Endothelial cell of umbilical vein (primary cell): ENCODE results near the gene TOR1B. TPM values are rescaled to one million over a fixed set of nuclear protein-coding genes. Genes with fewer than 3 reads are reported as not detected.

Experiments
- BruUV-seq: library from RNA; stranded (reverse); fragments of 400-500 nt; replicated peaks from 2 replicates; lab custom pipeline; 2021; lab: Mats Ljungman, UMichigan
- CTCF ChIA-PET: fragments of 300-600, 350-600 bp; sonication (Branson Sonifier 250); formaldehyde crosslinking; loops from one replicate; lab custom pipeline; 2021; ENCODE audit warnings: antibody characterized with exemption, inconsistent platforms; lab: Charles Lee
- POLR2A ChIA-PET: fragments of 300-600, 350-600 bp; sonication (Branson Sonifier 250); formaldehyde crosslinking; loops from one replicate; lab custom pipeline; 2021; ENCODE audit warnings: antibody characterized with exemption, inconsistent platforms; lab: Charles Lee
- DNase-seq: peaks from one replicate; pipeline ENCODE4 v3.0.0-alpha.2; 2011; ENCODE audit warnings: low read depth, low spot score
- FAIRE-seq: peaks from 2 replicates; lab custom pipeline; 2011; peaks lifted over from hg19 to GRCh38; lab: Jason Lieb, UNC
- H2AFZ ChIP-seq: 2 replicates; pipeline ENCODE4 v1.6.0; 2012; ENCODE audit warnings: low read depth, low read length, control low read depth, inconsistent platforms
- H3K27ac ChIP-seq: 2 replicates; pipeline ENCODE4 v1.5.1; 2011; ENCODE audit warnings: low read depth, mild to moderate bottlenecking, control low read depth, low read length, moderate library complexity; ENCODE audit not compliant: insufficient read depth
- H3K27me3 ChIP-seq, 2 experiments: 2 replicates each; pipeline versions ENCODE4 v1.6.0 to v1.6.1; 2011; ENCODE audit warnings: low read length in 2 of 2, mixed read lengths in 1 of 2; ENCODE audit not compliant: control insufficient read depth in 2 of 2, insufficient read depth in 2 of 2
- H3K36me3 ChIP-seq, 2 experiments: 2 replicates in 1 of 2; 3 replicates in 1 of 2; pipeline ENCODE4 v1.5.1; 2011; ENCODE audit warnings: low read length in 2 of 2, mild to moderate bottlenecking in 1 of 2, moderate library complexity in 1 of 2; ENCODE audit not compliant: control insufficient read depth in 2 of 2, insufficient read depth in 2 of 2; ENCODE audit errors: extremely low read depth in 1 of 2
- H3K4me1 ChIP-seq: 3 replicates; pipeline ENCODE4 v1.5.1; 2011; ENCODE audit warnings: mild to moderate bottlenecking, low read length; ENCODE audit not compliant: control insufficient read depth, insufficient read depth; ENCODE audit errors: extremely low read depth
- H3K4me2 ChIP-seq: 2 replicates; pipeline ENCODE4 v1.6.1; 2011; ENCODE audit warnings: low read length, control low read depth, mixed read lengths; ENCODE audit not compliant: insufficient read depth
- H3K4me3 ChIP-seq, 3 experiments: fragments of 200-600 bp in 1 of 3; sonication (generic), shearing (Covaris generic) in 1 of 3; replicated peaks in 1 of 3; 2 replicates each; pipeline ENCODE4 v1.5.1; 2011 to 2016; ENCODE audit warnings: control low read depth in 3 of 3, low read length in 3 of 3, mild to moderate bottlenecking in 2 of 3, inconsistent platforms in 1 of 3, low read depth in 1 of 3, moderate library complexity in 1 of 3; ENCODE audit not compliant: insufficient read depth in 1 of 3
- H3K79me2 ChIP-seq: 2 replicates; pipeline ENCODE4 v1.6.0; 2012; ENCODE audit warnings: low read length, inconsistent platforms; ENCODE audit not compliant: control insufficient read depth, insufficient read depth
- H3K9ac ChIP-seq: replicated peaks from 2 replicates; pipeline ENCODE3; 2011; ENCODE audit warnings: low read length, control low read depth; ENCODE audit not compliant: insufficient read depth; ENCODE audit errors: extremely low read depth
- H3K9me1 ChIP-seq: replicated peaks from 3 replicates; pipeline ENCODE4 v1.6.0; 2011; ENCODE audit warnings: mild to moderate bottlenecking, low read length; ENCODE audit not compliant: control insufficient read depth, insufficient read depth; ENCODE audit errors: extremely low read depth
- H3K9me3 ChIP-seq: replicated peaks from 2 replicates; pipeline ENCODE4 v1.5.1; 2012; ENCODE audit warnings: low read length, inconsistent platforms; ENCODE audit not compliant: control insufficient read depth, insufficient read depth
- H4K20me1 ChIP-seq: replicated peaks from 2 replicates; pipeline ENCODE3; 2011; ENCODE audit warnings: mild to moderate bottlenecking, low read length; ENCODE audit not compliant: control insufficient read depth, insufficient read depth; ENCODE audit errors: extremely low read depth
- EZH2 ChIP-seq: IDR thresholded peaks from 2 replicates; pipeline ENCODE4 v1.6.1; 2012; ENCODE audit warnings: borderline replicate concordance, low read depth, mild to moderate bottlenecking, moderate library complexity, low read length, inconsistent platforms; ENCODE audit not compliant: severe bottlenecking
- FOS ChIP-seq: IDR thresholded peaks from 2 replicates; pipeline ENCODE4 v1.6.1; 2011; ENCODE audit warnings: mild to moderate bottlenecking, low read length, moderate library complexity, borderline replicate concordance; ENCODE audit not compliant: insufficient read depth
- GATA2 ChIP-seq: IDR thresholded peaks from 2 replicates; pipeline ENCODE4 v1.7.0; 2011; ENCODE audit warnings: low read depth, mild to moderate bottlenecking, moderate library complexity, mixed read lengths, low read length; ENCODE audit not compliant: insufficient read length, insufficient read depth
- JUN ChIP-seq: IDR thresholded peaks from 2 replicates; pipeline ENCODE4 v1.6.1; 2011; ENCODE audit warnings: borderline replicate concordance, low read depth; ENCODE audit not compliant: insufficient read length, insufficient read depth
- MYC ChIP-seq: IDR thresholded peaks from one replicate; pipeline ENCODE4 v1.6.1; 2011; ENCODE audit warnings: mild to moderate bottlenecking, low read depth, low read length
- POLR2A ChIP-seq: IDR thresholded peaks from 2 replicates; pipeline ENCODE4 v1.6.1; 2012; ENCODE audit warnings: low read depth, mild to moderate bottlenecking, control low read depth, low read length
- POLR2AphosphoS5 ChIP-seq: IDR thresholded peaks from 2 replicates; pipeline ENCODE4 v1.6.1; 2012; ENCODE audit warnings: low read depth, mild to moderate bottlenecking, control low read depth, low read length, moderate library complexity; ENCODE audit not compliant: insufficient read depth
- dilution Hi-C: fragments of 300-500 bp; cut with MboI; formaldehyde crosslinking; loops from one replicate; pipeline ENCODE4 v1.15.0; 2019; ENCODE audit warnings: low sequenced_read_pairs; ENCODE audit not compliant: extremely low pct_ligation_motif_present
- intact Hi-C: fragments of 100-400 bp; cut with micrococcal nuclease; formaldehyde crosslinking; loops from one replicate; pipeline ENCODE4 v1.10.0; 2022
- polyA plus RNA-seq, 4 experiments: library from polyadenylated mRNA; depleted of rRNA in 3 of 4; stranded (reverse) in 3 of 4; unstranded in 1 of 4; fragments of >200 nt; gene quantifications; 2 replicates each; pipeline versions ENCODE4 v1.2.1 to v1.2.3, GENCODE V29; 2011 to 2012; ENCODE audit warnings: missing spikeins in 1 of 4
- total RNA-seq: library from RNA; stranded (reverse); gene quantifications from 2 replicates; pipeline ENCODE4 v1.2.3, GENCODE V29; 2021
- TF ChIP-seq, protein P1 (sequence below): IDR thresholded peaks from 2 replicates; pipeline ENCODE4 v1.6.1; 2011; ENCODE audit not compliant: insufficient read depth, insufficient read length
- TF ChIP-seq, protein P2 (sequence below), 2 donors: IDR thresholded peaks; 1 replicate in 1 of 2; 2 replicates in 1 of 2; pipeline ENCODE4 v1.5.1; 2011; ENCODE audit warnings: low read length in 2 of 2, mild to moderate bottlenecking in 2 of 2, moderate library complexity in 2 of 2, control low read depth in 1 of 2, inconsistent platforms in 1 of 2, low read depth in 1 of 2; ENCODE audit not compliant: insufficient read depth in 1 of 2; ENCODE audit errors: extremely low read depth in 1 of 2

The TOR1B gene
- total and polyA plus RNA-seq, 2 donors (not counting 3 experiments of a cell fraction or from before 2014, with no cell fraction given) = 27.0 to 29.5 TPM

DNA sequence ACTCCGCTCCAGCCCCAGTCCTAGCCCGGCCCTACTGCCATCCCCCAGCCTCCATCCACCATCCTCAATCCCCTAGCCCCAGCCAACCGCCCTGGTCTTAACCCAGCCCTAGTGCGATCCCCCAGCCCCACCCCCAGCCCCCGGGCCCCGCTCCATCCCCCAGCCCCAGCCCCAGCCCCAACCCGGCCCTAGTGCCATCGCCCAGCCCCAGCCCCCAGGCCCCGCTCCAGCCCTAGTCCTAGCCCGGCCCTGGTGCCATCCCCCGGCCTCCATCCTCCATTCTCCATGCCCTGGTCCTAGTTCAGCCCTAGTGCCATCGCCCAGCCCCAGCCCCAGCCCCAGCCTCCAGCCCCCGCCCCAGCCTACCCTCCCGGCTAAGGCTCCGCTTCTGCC, 20.6 kb downstream of the TOR1B start:
- POLR2A ChIA-PET = interaction anchor here (0.5 to 0.7 kb wide), 2 partner anchors 216 to 1547 kb away, joined by 4 to 7 read pairs; partner anchors contain the start of gene SWI5
- dilution Hi-C loops = no loop called here
- Histone ChIP-seq H3K9me3 (no peaks in the 10 kb centered on the region), H3K9ac (peak overlapping the region; percentile 50), H3K27me3 (no peaks in the 10 kb centered on the region), H3K4me3 (peak overlapping the region; percentile 31 to 74 (median 49)), H3K79me2 (peaks cover 16% of the 10 kb centered on the region), H4K20me1 (no peaks in the 10 kb centered on the region), H3K27ac (no peak overlapping the region), H3K9me1 (no peaks in the 10 kb centered on the region), H3K4me2 (no peak overlapping the region), H3K36me3 (peaks cover 10 to 25% of the 10 kb centered on the region in 2 experiments), H3K4me1 (peaks cover 7% of the 10 kb centered on the region), H2AFZ (peak overlapping the region; percentile 32)
- BruUV-seq = no TSS peak
- DNase-seq (no peak), FAIRE-seq (no peak)
- intact Hi-C loops = no loop called here
- CTCF ChIA-PET = interaction anchor here (0.6 kb wide), 1 partner anchor 107 kb away, joined by 3 read pairs; no protein-coding TSS in a partner anchor
- TF ChIP-seq, protein P1, sequence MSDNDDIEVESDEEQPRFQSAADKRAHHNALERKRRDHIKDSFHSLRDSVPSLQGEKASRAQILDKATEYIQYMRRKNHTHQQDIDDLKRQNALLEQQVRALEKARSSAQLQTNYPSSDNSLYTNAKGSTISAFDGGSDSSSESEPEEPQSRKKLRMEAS = no peak
- TF ChIP-seq JUN = no peak
- TF ChIP-seq GATA2 = no peak
- TF ChIP-seq FOS = no peak
- no peak for TF ChIP-seq MYC
- TF ChIP-seq POLR2AphosphoS5 = no peak
- no peak for TF ChIP-seq POLR2A
- TF ChIP-seq EZH2 = no peak
- TF ChIP-seq, protein P2, sequence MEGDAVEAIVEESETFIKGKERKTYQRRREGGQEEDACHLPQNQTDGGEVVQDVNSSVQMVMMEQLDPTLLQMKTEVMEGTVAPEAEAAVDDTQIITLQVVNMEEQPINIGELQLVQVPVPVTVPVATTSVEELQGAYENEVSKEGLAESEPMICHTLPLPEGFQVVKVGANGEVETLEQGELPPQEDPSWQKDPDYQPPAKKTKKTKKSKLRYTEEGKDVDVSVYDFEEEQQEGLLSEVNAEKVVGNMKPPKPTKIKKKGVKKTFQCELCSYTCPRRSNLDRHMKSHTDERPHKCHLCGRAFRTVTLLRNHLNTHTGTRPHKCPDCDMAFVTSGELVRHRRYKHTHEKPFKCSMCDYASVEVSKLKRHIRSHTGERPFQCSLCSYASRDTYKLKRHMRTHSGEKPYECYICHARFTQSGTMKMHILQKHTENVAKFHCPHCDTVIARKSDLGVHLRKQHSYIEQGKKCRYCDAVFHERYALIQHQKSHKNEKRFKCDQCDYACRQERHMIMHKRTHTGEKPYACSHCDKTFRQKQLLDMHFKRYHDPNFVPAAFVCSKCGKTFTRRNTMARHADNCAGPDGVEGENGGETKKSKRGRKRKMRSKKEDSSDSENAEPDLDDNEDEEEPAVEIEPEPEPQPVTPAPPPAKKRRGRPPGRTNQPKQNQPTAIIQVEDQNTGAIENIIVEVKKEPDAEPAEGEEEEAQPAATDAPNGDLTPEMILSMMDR (IDR thresholded peaks at IDR 0.05; ENCODE audit: extremely low read depth in 1 of 2, insufficient read depth in 1 of 2, low read depth in 1 of 2, low read length in 2 of 2) = no peak
